GM21447 (cell line): ENCODE measurements around the gene USP13.
A peak's percentile ranks its signal among the peaks of the same experiment; 100 is the strongest.
"Not testable (repeated sequence)": the region's sequence is repeated elsewhere in the genome, so short reads cannot be mapped to it uniquely, and the experiment has no call there.

ENCODE experiments used
- ATAC-seq: cut with Tn5 transposase; IDR thresholded peaks from one replicate; pipeline ENCODE4 v1.9.1; 2021; ENCODE audit not compliant: unreplicated experiment

USP13 gene

DNA sequence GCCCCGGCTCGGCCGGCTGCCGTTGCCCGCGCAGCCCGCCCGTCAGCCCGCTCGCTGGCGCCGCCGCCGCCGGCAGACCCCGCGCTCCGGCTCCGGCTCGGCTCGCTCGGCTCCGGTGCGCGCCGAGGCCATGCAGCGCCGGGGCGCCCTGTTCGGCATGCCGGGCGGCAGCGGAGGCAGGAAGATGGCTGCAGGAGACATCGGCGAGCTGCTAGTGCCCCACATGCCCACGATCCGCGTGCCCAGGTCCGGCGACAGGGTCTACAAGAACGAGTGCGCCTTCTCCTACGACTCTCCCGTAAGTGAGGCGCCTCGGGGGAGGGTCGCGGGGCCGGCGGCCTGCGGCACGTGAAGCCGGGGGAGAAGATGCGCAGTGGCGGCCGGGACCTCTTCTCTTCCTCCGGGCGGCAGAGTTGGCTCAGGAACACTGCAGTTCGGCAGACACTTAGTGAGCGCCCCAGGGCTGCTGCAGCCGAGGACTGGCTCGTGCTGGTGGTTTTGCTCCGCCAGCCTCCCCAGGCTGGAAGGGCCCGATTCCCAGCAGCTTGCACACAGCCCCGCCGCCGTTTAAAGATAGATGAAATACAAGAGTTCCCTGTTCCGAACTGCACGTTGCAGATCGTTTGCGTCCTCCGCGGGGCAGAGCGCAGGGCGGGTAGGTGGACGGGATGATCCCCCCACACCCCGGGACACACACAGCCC lies 407 bp downstream of the USP13 start:
- ATAC-seq, result peak; percentile 67

DNA sequence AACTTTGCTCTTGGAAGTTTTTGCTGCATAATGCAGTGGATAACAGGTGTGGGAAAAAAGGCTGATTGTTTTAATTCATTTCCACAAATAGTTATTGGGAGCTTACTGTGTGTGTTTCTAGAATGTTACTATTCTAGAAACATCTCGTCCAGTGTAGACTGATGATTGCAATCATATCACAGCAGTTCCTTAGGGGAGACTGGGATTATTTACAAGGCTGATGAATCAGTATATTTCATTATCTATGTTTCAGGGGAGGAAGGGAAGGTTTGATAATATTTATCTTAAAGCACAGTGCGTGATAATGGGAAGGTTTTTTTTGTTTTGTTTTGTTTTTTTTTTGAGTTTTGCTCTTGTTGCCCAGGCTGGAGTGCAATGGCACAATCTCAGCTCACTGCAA lies 2.4 kb downstream of the USP13 start:
- ATAC-seq, result no peak

GRCh38 chr3:179658606-179659005 lies 5.8 kb downstream of the USP13 start:
- no peak for ATAC-seq

GRCh38 chr3:179660872-179661271 lies 8.0 kb downstream of the USP13 start:
- ATAC-seq, result no peak

- ATAC-seq, result no peak
These were observed 8.9 kb downstream of the USP13 start for GRCh38 chr3:179661777-179662176.

GRCh38 chr3:179663093-179663492 lies 10.3 kb downstream of the USP13 start:
- ATAC-seq, result no peak

GRCh38 chr3:179666030-179666429 lies 13.2 kb downstream of the USP13 start:
- no peak for ATAC-seq

DNA sequence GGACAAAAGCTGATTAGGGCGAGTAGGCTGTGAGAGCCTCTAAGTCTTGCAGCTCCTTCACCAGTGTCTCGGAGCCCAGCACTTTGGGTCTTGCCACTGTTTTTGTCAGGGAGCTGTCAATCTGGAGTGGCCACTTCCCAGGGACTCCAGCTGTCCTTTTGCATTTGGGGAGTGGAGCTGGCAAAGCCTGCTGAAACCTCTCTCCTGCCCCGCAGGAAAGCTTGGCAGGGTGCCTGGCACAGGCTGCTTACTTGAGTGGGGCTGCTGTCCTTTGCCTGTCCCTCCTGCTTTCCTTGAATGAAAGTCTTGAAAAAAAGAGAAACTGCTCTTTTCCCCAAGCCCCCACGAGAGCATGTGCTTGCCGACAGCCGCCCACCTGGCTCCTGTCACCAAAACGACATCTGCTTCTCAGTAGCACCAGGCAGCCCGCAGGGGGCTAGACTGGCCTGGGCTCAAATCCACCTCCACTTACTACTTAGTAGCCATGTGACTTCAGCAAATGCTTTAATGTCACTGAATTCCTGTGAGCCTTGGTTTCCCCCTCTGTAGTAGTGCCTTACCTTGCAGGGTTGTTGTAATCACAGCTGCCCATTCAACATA lies 13.7 kb downstream of the USP13 start:
- no peak for ATAC-seq

- no peak for ATAC-seq
These were observed 15.6 kb downstream of the USP13 start for GRCh38 chr3:179668429-179668828.

DNA sequence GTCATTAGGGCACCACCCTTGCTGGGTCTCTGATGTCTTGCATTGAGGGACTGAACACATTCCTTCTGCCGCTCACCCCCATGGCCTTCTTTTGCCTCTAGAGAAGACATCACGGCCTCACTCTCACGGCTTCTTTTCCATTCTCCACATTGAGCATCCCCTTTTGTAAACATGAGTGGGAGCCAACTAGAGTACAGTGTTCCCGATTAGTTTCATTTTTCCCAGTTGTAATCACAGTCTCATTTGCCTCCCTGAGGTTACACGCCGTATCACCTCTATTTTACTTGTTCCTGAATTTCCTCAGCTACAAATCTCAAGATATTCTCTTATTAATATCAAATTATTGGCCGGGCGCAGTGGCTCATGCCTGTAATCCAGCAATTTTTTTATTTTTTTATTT lies 17.5 kb downstream of the USP13 start:
- ATAC-seq, result no peak

DNA sequence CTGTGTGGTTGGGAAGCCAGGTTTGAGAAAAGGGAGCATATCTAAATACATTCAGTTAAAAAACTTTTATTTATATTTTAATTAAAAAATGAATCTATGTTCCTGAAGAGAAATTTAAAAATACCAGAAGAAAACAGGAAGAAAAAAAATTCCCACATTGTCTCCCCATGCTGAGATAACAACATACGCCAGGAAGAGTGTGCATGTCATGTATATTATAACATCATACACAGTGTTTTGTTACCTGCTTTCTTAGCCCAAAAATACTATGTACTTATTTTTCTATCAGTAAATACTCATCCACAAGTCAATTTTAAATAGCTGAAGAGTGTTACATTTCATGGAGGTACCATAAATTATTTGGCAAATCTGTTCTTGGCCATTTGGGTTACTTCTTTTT lies 18.5 kb downstream of the USP13 start:
- ATAC-seq, result no peak

- no peak for ATAC-seq
These were observed 19.0 kb downstream of the USP13 start for GRCh38 chr3:179671747-179672242.

GRCh38 chr3:179672918-179673317 lies 20.1 kb downstream of the USP13 start:
- ATAC-seq, result no peak

DNA sequence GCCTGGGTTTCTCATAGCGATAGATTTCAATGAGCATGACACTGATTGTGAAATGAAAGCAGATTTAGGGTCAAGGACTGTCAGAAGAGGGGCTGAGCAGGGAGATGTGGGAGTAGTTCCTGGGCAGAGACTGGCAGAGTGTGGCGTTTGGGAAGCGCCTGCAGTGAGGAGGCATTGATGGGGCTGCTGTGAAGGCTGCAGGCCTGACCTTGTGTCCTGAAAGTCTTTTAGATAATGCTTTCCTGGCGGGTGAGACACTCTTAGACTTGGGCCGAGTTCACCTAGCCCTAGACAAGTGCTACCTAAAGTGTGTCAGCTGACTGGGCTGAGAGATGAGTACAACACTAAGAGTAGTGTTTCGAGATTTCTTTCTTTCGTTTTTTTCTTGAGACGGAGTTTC lies 20.7 kb downstream of the USP13 start:
- no peak for ATAC-seq

- no peak for ATAC-seq
These were observed 23.2 kb downstream of the USP13 start for GRCh38 chr3:179676081-179676480.

DNA sequence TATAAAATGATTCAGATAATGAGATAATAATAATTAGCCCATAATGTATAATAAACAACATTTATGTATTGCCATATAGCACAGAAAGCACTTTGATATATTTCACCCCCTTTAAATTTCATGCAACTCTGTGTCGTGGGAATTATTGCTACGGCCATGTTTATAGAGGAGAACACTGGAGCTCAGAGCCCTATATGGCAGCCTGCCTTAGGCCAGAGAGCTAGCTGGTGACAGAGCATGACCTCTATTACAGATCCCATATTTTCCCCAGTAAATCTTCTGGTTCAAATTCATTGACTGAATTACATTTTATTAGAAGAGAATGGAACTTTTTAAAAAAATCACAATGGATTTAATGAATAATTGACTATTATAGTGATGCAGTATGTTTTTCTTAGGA lies 25.0 kb downstream of the USP13 start:
- ATAC-seq, result no peak

DNA sequence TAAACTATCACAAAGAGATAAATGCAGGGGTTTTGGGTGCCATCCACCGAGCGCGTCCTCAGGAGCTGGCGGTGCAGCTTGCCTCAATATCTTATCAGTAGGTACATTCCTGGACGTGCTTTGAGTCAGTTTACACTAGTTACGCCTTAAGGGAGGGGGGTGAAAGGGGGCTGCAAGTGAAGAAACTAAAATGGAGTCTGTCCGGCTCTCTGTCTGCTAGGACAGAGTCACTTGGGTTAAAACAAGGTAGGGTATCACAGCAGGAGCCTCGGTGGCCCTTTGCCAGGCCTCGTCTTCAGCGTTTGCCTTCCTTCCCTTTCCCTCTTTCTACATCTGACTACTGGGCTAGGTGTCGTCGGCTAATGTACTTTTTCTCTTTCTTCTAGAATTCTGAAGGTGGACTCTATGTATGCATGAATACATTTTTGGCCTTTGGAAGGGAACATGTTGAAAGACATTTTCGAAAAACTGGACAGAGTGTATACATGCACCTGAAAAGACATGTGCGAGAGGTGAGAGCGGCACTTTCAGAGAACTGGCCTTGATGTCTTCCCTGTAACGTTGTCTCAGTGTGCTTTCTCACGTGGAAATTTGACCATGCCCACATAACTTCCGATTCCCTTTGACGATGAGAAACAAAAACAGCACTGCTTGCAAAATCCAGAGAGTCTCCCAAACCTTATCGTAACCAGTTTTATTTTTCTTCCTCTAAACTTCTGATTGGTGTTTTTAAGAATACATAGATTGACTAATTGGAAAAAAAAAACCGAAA lies 28.8 kb downstream of the USP13 start:
- ATAC-seq, result no peak

DNA sequence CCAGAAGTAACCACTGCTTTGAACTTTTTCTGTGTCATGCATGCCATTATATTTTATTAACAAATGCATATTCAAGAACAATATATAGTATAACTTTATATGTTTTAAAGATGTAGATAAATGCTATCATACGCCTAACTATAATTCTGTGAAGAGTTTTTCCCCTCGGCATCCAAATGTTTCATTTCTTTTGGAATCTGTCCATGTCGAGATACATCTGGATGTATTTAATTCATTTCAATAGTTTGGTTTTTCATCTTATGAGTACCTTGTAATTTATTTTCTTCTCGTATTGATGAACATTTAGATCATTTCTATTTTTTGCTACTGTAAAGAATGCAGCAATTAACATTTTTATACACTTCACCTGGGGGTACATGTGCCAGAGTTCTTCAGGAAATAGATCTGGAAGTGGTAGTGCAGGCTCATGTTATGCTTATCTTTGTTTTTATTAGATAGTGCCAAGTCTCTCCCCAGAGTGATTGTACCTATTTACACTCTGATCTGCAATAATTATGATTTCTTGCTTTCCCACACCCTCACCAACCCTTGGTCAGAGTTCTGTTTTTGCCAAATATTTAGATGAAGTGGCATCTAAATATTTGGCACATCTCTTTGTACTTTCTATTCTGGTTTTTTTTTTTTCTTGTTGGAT lies 29.7 kb downstream of the USP13 start:
- ATAC-seq, result no peak

DNA sequence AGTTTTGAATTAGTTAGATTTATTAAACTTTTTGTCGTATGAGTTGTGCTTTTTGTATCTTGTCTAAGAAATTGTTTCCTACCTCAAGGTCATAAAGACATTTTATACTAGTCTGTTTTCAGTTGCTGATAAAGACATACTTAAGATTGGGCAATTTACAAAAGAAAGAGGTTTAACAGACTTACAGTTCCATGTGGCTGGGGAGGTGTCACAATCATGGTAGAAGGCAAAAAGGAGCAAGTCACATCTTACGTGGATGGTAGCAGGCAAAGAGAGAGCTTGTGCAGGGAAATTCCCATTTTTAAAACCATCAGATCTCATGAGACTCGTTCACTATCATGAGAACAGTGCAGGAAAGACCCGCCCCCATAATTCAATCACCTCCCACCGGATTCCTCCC lies 30.4 kb downstream of the USP13 start:
- ATAC-seq, result not testable (repeated sequence)

DNA sequence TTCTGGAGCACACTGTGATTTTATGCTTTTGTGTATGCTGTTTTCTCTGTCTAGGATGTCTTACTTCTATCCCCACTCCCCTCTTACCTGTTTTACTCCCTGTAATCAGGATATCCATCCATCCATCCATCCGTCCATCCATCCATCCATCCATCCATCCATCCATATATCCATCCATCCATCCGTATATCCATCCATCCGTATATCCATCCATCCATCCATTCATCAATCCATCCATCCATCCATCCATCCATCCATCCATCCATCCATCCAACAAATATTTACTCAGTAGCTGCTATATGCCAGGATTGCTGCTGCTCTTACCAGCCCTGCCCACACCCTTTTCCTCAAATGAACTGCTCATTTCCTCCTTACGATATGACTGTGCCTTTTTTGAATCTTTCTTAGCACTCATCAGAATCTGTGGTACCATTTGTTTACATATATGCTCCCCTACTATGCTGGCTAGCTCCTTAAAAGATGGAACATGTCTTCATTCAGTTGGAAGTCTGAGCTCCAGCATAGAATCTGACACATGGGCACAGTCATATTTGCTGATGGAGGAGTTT lies 35.2 kb downstream of the USP13 start:
- no peak for ATAC-seq

DNA sequence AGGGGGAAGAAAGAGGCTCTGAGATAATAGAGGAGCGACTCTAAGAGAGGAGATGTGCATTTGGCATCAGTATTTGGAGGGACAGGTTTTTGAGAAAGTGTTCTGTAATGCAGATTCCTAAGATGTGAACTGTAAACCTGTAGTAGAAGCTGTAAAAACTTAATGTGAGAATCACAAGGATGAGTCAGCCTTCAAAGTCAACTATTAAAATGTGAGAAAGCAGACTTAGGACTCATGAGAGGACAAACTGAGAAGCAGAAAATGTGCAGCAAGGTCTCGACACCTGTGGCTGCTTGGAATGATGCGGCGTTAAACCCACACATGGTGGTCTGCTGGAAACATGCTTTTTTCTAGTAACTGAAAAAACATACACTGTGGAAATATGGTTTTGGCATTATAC lies 36.0 kb downstream of the USP13 start:
- no peak for ATAC-seq
